NOMO-1 (cell line): ENCODE data around the gene MGLL.

Experiments
- DNase-seq, 2 experiments: peaks; one replicate each; lab custom pipeline; 2025; ENCODE audit not compliant: unreplicated experiment in 2 of 2; lab: John Stamatoyannopoulos, UW

MGLL gene

DNA sequence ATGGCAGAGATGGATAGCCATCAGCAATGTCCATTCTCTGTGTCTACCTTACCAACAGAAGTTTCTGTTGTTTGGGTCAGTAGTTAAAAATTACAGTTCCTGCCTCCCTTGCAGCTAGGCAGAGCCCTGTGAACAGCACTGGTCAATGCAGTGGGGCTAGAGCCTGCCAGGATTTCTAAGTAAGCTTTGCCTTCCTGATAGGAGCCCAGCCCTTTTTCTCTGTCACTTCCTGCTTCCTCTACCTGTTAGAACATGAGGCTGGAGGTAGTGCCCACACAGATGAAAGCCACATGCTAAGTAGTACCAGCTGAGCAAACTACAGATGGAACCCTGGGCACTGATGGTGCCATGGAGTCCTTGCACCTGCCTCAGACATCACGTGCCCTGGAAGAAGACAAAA lies 45.0 kb downstream of the MGLL start:
- no peak for DNase-seq

DNA sequence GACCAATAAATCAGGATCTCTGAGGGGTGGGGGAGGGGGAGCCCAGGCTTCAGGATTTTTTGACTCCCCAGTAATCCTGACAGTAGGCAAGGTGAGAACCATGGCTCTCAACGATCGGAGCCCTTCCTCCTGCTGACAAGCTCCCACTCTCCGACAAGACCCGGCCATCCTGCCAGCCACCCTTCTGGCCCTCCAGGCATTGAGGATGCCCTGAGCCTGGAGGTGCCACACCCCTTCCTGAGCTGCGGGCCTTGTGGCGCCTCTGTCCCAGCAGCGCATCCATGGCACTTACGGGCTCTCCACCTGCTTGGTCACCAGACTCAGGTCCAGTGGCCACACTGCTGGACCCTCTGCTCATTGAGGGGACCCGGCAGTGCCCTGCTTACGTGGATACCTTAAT lies 46.0 kb downstream of the MGLL start:
- no peak for DNase-seq

DNA sequence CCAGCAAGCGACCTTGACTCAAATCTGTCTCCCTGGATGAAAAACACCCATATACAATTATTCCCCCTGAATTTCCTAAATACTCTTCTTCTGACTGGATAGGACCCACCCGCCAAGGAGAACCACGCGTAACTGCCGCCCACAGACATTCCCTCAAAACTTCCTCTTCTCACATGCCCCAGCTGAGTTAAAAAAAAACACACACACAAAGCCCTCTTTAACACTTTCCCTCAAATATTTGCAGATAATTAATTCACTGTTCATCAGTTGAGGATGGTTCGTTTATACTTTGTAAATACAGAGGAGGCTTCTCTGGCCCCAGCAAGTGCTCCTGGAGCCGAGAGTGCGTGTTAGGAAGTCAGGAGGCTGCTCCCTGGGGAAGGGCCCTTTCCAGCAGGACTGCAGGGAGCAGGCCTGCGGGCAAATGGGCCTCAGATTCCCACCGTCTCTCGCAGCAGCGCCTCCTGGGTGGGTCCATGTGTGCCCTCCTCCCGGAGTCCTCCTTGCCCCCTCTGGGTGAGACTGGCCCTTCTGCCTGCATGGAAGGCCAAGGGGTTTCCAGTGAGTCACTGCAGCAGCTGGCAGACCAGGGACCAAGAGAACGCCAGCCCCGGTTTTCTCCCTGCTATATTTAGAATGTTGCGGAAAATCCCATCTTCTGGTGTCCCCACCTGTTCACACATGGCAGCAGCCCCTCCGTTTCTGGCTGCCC lies 46.8 kb downstream of the MGLL start:
- peak; percentile 42 to 54 for DNase-seq

DNA sequence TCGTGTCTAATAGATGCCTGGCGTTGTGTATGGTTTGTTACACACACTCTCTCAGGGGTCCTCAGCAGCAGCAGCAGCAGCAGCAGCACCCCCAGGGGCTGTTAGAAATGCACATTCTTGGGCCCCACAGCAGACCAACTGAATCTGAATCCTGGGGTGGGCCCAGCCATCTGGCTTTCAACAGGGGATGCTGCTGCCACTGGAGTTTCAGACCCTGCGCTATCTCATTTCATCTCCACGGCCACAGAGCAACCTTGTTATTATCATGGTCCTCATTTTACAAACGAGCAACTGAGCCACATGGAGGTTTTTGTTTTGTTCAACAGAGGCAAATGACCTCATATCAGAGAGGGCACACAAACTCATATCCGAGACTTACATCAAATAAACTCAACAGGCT lies 47.7 kb downstream of the MGLL start:
- DNase-seq = no peak

DNA sequence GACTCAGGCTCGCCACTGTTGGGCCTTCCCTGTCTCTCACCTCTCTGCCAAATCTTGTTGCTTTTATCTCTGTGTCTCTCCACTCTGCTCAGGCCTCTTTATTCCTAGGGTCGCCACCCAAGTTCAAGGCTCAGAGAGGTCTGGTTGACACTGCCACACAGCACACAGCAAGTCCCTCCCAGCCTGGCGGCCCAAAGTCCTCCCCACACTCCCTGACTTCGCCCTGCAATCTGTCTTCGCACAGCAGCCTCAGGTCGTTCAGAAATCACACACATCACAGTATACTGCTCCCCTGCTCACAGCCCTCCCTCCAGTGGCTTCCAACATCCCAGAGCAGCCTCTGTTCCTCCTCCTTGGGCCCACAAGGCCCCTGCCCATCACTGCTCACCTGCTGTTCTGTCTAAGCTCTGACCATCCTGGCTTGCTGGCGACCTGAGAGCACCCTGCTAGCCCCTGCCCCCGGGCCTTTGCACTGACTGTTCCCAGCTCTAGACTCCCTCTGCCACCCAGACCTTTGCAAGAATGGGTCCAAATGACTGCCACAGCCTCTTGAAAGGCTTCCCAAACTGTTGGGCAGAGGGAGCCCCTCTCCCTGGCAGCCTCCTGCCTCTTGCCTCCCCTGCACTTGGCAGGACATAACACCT lies 48.4 kb downstream of the MGLL start:
- no peak for DNase-seq

DNA sequence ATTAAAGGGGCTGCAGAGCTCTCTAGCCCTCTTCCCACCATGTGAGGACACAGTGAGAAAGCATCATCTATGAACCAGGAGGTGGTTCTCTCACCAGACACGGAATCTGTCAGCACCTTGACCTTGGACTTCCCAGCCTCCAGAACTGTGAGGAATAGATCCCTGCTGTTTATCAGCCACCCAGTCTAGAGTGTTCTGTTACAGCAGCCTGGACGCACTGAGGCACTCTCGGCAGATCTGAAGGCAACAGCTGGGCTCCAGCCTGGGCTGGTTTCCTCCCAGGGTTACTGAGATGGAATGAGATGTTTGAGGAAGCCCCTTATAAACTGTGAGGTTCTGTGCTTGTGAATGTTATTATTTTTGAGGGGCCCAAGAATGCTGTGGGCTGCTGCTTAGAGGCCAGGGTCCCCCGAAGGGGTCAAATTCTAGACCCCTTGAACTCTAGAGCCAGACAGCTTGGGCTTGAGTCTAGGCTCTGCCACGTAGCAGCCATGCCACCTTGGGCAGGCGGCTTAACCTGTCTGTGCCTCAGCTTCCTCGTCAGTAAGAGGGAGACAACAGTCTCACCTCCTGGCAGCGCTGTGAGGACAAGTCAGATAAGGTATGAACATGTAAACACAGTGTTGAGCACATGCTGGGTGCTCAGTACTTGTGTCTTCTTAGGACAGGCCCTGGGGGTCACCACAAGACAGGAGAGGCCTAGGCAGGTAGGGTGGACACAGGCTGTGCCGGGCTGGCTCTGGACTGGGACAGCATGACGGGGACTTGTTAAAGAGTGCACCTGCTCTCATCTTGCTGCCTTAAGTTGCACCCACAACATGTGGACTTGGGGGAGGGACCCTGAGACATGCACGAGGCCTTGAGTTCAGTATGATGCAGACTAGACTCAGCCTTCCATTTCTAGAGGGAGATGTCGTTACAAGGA lies 49.2 kb downstream of the MGLL start:
- DNase-seq = no peak

DNA sequence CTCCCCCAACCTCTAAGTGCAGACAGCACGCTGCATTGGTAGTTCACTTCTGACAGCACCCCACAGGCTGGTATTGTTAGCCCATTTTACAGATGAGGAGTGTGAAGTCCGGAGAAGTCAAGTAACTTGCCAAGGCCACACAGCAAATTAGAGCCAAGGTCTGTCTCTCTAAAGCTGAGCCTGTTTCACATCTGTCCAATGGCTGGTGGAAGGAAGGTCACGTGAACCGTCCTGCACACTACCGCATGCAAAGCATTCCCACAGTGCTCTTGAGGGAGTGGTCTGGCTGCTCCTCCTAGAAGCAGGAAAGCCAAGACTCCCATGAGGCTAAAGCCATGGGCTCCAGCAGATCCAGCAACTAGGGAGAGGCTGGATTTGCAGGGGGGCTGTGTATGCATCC lies 50.0 kb downstream of the MGLL start:
- no peak for DNase-seq

DNA sequence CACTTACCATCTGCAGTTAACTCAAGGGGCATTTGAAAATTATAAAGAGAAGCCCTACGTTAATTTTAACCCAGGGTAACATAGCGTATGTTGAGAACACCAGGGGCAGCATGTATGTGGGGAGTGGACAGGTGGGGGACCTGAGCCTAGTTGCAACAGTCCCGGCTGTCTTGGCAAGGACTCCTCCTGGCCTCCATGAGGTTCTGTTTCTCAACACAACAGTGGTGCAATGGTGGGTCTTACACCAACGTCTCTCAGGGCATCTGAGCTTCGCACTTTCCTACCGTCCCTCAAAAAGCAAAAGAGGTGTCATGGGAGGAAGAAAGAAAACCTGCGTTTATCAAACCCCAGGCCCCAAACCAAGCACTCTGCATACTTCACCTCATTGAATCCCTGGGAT lies 50.6 kb downstream of the MGLL start:
- DNase-seq = peak in 1 of 2 experiments; percentile 19

DNA sequence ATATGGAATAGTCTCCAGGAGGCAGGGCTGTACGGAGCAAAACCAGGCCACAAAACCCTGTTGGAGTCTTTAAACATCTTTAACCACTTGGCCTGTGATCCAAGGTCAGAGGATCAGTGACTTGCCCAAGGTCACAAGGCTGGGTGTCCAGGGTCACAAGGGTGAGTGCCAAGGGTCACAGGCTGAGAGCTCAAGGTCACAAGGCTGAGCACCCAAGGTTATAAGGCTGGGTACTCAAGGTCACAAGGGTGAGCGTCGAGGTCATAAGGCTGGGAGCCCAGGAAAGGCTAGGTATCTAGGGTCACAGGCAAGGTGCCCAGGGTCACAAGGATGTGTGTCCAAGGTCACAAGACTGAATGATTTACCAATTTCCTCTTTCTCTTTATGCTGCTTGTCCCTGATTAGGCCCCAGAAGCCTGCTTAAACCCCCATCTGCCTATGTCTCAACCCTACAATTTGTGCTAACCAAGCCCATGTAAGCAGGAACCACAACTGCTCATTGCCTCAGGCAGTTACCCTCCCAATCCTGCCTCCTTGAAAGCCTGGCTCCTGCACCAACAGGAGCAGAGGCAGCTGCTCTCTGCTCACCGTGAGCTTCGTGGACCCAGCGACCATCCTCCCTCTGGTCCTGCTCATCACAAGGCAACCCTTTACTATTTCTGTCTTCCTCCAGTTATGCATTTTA lies 51.5 kb downstream of the MGLL start:
- peak; percentile 99 to 100 for DNase-seq

DNA sequence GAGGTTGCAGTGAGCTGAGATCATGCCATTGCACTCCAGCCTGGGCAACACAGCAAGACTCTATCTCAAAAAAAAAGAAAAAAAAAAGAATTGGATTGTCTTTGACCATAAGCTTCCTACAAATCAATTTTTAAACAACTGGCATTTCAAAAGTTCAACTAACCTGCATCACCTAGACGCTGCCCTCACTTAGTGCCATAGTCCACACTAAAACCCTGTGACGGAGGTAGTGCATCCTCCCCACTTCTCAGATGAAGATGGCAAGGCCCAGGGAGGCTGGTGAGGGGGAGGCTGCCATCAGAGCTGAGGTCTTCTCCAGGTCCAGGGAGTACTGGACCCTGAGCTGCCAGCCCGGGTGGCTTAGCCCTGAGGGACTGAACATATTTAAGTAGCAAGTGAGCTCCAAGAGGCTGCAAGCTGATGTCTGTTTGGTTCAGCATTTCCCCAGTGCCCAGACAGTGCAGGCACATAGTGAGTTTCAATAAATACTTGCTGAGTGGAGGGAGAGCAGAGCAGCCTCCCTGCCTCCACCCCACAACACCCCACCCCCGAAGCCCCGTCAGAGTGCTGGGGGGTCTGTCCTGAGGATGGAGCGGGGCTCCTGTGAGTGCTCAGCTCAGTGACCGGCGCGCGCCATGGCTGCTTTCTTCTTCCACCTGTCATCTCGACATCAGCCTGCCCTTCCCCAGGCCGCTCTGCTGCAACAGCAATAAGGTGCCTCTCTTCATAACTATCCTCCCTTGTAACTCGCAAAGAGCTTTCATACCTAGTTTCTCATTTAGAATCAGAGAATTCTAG lies 52.8 kb downstream of the MGLL start:
- no peak for DNase-seq

DNA sequence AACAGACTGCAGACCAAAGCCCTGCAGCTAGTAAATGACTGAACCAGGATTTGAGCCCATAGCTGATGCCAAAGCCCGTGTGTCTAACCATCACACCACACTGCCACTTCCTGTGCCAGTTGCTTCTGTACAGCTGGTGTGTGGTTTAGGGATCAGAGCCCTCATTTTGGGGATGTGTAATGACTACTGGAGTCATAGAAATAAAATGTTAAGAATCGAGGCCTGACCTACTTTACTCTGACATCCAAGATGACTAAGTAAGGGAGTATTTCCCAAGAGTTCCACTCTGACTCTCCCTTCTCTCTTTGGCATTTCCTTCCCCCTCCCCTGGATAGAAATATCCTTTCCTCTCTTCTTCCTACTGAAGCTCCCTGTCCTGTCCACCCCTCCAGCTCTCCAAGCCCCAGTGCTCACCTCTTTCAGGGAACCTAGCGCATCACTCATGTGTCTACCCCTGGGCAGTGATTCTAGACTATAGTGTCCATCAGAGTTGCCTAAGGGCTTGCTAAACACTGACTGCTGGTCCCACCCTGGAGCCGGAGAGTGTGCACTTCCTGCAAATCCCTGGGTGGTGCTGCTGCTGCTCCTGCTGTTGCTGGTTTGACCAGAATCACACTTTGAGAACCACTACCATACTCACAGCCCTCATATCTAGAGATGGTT lies 53.8 kb downstream of the MGLL start:
- peak; percentile 23 to 69 for DNase-seq

DNA sequence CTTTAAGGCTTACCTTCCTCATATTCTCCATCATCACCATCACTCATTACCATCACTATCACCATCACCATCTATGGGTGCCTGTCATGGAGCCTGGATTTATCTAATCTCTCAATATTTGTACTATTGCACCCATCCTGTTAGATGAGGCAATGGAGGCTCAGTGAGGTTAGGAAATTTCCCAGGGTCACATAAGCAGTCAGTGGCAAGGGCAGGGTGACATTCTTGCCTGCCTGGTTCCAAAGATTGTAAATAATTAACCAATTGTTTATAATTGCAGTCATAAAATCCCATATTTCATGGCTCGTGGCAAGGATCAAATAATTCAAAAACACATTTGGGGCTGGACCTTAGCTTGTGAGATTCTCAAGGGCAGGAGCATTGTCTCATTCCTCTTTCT lies 55.2 kb downstream of the MGLL start:
- DNase-seq = no peak

DNA sequence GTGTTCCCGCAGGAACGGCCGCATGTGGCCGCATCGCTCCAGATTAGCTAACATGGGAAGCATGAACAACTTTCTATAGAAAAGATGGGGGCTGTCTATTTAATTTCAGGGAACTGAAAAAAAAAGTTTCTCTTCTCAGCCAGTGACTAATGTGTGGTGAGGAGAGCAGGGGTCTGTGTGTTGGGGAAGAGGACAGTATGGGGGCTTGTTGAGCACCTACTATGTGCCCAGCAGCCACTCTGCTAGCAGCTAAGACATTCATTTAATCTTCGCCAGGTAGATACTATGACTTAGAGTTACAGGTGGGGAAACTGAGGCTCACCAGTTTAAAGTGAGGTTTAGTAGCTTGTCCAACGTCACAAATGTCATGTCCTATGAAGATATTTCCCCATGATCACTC lies 56.6 kb downstream of the MGLL start:
- DNase-seq = no peak

DNA sequence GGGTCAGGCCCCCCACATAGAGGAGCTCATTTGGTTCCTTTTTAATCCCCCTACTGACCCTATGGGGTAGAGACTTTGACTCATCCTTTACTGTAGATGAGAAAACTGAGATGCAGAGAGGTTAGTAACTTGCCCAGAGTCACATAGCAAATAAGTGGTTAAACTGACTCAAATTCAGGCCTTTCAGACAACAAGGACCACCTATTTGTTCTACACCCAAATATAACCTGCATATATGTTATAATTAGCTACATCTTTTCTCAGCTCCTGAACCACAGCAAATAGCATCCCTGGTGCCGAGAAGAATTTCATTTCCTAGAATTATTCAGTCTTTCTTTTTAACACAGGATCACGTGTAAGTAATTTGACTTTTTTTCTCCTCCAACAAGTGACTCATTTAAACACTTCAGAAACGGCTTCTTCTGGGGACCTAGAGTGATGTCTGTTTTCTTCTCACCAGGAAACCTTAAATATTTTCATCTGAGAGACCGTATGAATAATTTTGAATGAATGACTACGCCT lies 57.4 kb downstream of the MGLL start:
- no peak for DNase-seq

DNA sequence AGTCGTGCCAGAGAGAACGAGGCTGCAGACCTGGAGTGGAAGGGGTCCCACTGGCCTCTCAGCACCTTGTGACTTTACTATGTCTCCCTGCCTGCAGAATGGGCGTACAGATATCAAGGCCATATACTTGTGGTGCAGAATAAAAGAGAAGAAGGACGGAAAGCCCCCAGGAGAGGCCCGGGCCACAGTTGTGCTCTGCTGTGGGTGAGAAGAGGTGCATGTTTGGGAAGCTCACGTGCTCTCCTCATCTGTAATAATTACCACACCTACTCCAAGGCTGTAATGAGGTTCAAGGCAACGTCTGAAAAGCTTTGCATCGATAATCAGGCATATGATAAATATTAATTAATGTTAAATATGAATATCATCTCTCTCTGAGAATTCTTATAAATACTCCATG lies 58.0 kb downstream of the MGLL start:
- DNase-seq = no peak

DNA sequence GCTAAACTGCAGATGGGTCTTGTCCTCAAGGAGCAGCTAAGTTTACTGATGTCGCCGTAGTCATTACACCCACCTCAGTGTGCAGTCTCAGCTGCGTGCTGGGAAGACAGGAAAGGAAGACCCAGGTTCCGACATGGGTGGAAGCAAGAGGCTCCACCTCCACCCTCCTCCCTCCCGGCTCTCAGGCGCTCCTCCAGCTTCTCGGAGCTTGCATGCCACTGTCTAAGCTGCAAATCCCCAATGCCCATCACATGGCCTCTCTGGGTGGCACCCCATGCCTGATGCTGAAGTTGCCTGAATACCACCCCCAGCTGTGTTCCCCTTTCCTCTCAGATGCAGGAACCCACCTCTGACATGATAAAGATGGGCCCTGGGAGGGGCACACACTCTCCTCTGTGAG lies 58.5 kb downstream of the MGLL start:
- DNase-seq = no peak

DNA sequence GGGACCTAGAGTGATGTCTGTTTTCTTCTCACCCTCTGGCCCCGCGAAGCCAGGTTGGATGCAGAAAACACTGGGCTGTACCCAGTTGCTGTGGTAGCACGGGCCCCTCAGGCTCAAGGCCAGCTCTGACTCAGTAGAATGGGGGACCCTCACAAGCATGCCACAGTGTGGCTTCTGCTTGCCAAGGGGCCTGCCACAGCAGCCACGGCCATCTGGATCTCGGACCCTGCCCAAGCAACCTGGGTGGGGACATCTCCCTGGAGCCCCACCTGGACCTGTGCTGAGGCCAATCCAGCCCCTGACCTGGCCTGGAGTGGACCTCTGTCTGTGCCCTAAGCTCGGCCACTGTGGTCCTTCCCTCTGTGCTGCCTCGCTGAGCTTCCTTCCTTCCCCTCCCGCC lies 59.0 kb downstream of the MGLL start:
- DNase-seq = no peak

DNA sequence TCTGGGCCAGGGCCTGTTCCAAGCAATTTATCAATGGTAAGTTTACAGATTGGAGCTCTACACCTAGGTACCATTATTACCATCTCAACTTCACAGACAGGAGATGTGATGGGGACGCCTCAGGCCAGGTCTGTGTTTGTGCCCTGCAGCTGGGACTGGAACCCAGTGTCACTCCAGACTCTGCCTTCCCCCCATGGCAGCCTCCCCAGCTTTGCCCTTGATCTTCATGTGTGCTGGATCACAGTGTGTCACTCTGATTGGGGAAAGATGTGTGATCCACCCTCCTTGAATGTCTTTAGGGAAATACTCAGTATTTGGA lies 59.6 kb downstream of the MGLL start:
- no peak for DNase-seq

DNA sequence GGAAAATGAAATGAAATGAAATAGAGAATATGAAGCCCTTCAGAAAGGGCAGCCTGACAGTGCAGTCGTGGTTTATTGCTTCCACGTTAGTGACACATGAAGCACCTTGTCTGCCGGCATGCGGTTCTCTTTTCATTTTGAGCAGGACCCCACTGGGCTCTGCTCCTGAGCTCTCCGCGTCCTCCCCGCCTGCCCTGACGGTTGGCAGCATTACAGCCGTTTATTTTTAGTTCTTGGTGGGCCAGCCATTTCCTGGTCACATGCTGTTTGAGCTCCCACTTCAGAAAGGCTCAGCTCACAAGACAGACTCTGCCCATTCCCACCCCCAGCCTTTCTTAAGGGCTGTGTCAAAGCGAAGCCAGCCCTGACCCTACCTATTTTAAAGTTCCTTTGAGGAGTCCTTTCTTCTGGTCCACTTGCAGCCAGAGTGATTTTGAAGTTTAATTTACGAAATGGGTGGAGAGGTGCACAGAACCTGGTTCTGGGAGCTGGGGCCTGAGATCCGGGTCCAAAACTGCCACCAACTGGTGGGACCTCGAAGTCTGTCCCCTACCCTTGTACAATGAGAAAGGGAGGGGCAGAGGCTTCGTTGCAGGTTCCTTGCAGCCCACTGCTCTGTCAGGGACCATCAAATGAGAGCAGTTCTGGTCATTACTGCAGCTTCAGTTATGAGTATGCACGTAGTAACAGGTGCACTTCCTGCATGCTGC lies 60.1 kb downstream of the MGLL start:
- DNase-seq = peak; percentile 75 to 83
